CD8-positive, alpha-beta memory T cell (primary cell): ENCODE measurements around the gene KCNK16. TPM values are rescaled to one million over a fixed set of nuclear protein-coding genes. Genes with fewer than 3 reads are reported as not detected.

Experiments
- CTCF ChIA-PET: fragments of 350-600 bp; sonication (Branson Sonifier 250); formaldehyde crosslinking; loops from one replicate; lab custom pipeline; 2021; ENCODE audit warnings: antibody characterized with exemption; lab: Charles Lee
- POLR2A ChIA-PET: fragments of 350-600 bp; sonication (Branson Sonifier 250); formaldehyde crosslinking; loops from one replicate; lab custom pipeline; 2021; ENCODE audit warnings: antibody characterized with exemption; lab: Charles Lee
- DNase-seq, 5 donors: peaks; one replicate each; pipeline versions ENCODE4 v3.0.0 to v3.0.0-alpha.2; 2020 to 2022; ENCODE audit warnings: mixed read lengths in 1 of 5
- H3K27ac ChIP-seq: one replicate; pipeline ENCODE4 v1.7.0; 2013; ENCODE audit warnings: low read depth, mild to moderate bottlenecking, low read length, moderate library complexity
- H3K27me3 ChIP-seq: 2 replicates; pipeline ENCODE4 v1.7.0; 2013; ENCODE audit warnings: low read length, mild to moderate bottlenecking; ENCODE audit not compliant: insufficient read depth, poor library complexity, severe bottlenecking
- H3K36me3 ChIP-seq: 2 replicates; pipeline ENCODE4 v1.7.0; 2013; ENCODE audit warnings: mild to moderate bottlenecking, low read length, moderate library complexity; ENCODE audit not compliant: insufficient read depth
- H3K4me1 ChIP-seq: 2 replicates; pipeline ENCODE4 v1.7.0; 2013; ENCODE audit warnings: mild to moderate bottlenecking, low read length, moderate library complexity; ENCODE audit not compliant: insufficient read depth
- H3K4me3 ChIP-seq: 2 replicates; pipeline ENCODE4 v1.7.0; 2013; ENCODE audit warnings: mild to moderate bottlenecking, low read length
- H3K9me3 ChIP-seq: 2 replicates; pipeline ENCODE4 v1.7.0; 2013; ENCODE audit warnings: mild to moderate bottlenecking, low read length
- H3K27ac Mint-ChIP-seq, 8 donors: one replicate each; pipeline ENCODE4 v1.8.0; 2020 to 2021; ENCODE audit warnings: mixed read lengths in 8 of 8, mild to moderate bottlenecking in 6 of 8, inconsistent platforms in 3 of 8, moderate library complexity in 3 of 8
- H3K27me3 Mint-ChIP-seq, 2 donors: one replicate each; pipeline ENCODE4 v1.8.0; 2020 to 2021; ENCODE audit warnings: mixed read lengths in 2 of 2, mild to moderate bottlenecking in 1 of 2, moderate library complexity in 1 of 2
- H3K36me3 Mint-ChIP-seq, 3 donors: one replicate each; pipeline ENCODE4 v1.8.0; 2020 to 2021; ENCODE audit warnings: mixed read lengths in 3 of 3, inconsistent platforms in 1 of 3, mild to moderate bottlenecking in 1 of 3
- H3K4me1 Mint-ChIP-seq, 3 donors: one replicate each; pipeline ENCODE4 v1.8.0; 2020 to 2021; ENCODE audit warnings: mixed read lengths in 3 of 3, inconsistent platforms in 1 of 3, mild to moderate bottlenecking in 1 of 3
- H3K4me3 Mint-ChIP-seq, 7 donors: one replicate each; pipeline ENCODE4 v1.8.0; 2020 to 2021; ENCODE audit warnings: mixed read lengths in 7 of 7, mild to moderate bottlenecking in 6 of 7, moderate library complexity in 4 of 7, inconsistent platforms in 2 of 7
- H3K9me3 Mint-ChIP-seq, 5 donors: one replicate each; pipeline ENCODE4 v1.8.0; 2020 to 2022; ENCODE audit warnings: mixed read lengths in 5 of 5, mild to moderate bottlenecking in 3 of 5, moderate library complexity in 2 of 5, inconsistent platforms in 1 of 5
- polyA plus RNA-seq: library from polyadenylated mRNA; unstranded; fragments of 300-500 nt; fragmentation: Illumina TruSeq; gene quantifications from one replicate; pipeline ENCODE4 v1.2.3, GENCODE V29; 2021
- total RNA-seq, 2 experiments: library from RNA; stranded (reverse); gene quantifications; one replicate each; pipeline ENCODE4 v1.2.3, GENCODE V29; 2021

KCNK16 gene
- total and polyA plus RNA-seq, 3 experiments from 2014 or later: not detected

GRCh38 chr6:39276379-39276995, 46.0 kb downstream of the KCNK16 start:
- CTCF ChIA-PET: no interaction called here
- no peaks in the 10 kb centered on the region for H3K36me3 ChIP-seq
- no peak for DNase-seq
- no peaks in the 10 kb centered on the region for H3K27me3 ChIP-seq
- no peaks in the 10 kb centered on the region for H3K4me1 Mint-ChIP-seq
- no peaks in the 10 kb centered on the region for H3K9me3 ChIP-seq
- H3K27me3 Mint-ChIP-seq: peaks cover 2 to 3% of the 10 kb centered on the region in 2 donors
- POLR2A ChIA-PET: no interaction called here
- no peak overlapping the region for H3K27ac Mint-ChIP-seq
- no peaks in the 10 kb centered on the region for H3K36me3 Mint-ChIP-seq
- H3K27ac ChIP-seq: no peak overlapping the region
- no peaks in the 10 kb centered on the region for H3K4me1 ChIP-seq
- no peaks in the 10 kb centered on the region for H3K9me3 Mint-ChIP-seq
- H3K4me3 Mint-ChIP-seq: no peak overlapping the region
- H3K4me3 ChIP-seq: no peak overlapping the region

- Histone ChIP-seq H3K9me3 (no peaks in the 10 kb centered on the region), H3K4me3 (no peak overlapping the region), H3K4me1 (no peaks in the 10 kb centered on the region), H3K27me3 (no peaks in the 10 kb centered on the region), H3K27ac (no peak overlapping the region), H3K36me3 (no peaks in the 10 kb centered on the region)
- Mint-ChIP-seq H3K27me3 (peaks cover under 1 to 1% of the 10 kb centered on the region in 2 donors), H3K36me3 (no peaks in the 10 kb centered on the region), H3K9me3 (peaks cover 0 to 1% (median 0%) of the 10 kb centered on the region in 5 donors), H3K4me1 (no peaks in the 10 kb centered on the region), H3K4me3 (no peak overlapping the region), H3K27ac (no peak overlapping the region)
- ChIA-PET POLR2A (no interaction called here), CTCF (no interaction called here)
- DNase-seq: no peak
These were observed 47.6 kb downstream of the KCNK16 start for GRCh38 chr6:39274903-39275302.

- Histone ChIP-seq H3K27ac (no peak overlapping the region), H3K27me3 (no peaks in the 10 kb centered on the region), H3K9me3 (no peaks in the 10 kb centered on the region), H3K36me3 (no peaks in the 10 kb centered on the region), H3K4me1 (no peaks in the 10 kb centered on the region), H3K4me3 (no peak overlapping the region)
- Mint-ChIP-seq H3K4me1 (no peaks in the 10 kb centered on the region), H3K27ac (no peak overlapping the region), H3K36me3 (no peaks in the 10 kb centered on the region), H3K9me3 (peaks cover 0 to 1% (median 0%) of the 10 kb centered on the region in 5 donors), H3K4me3 (no peak overlapping the region), H3K27me3 (peaks cover 0 to 1% of the 10 kb centered on the region in 2 donors)
- POLR2A ChIA-PET: no interaction called here
- no peak for DNase-seq
- CTCF ChIA-PET: no interaction called here
These were observed 48.0 kb downstream of the KCNK16 start for GRCh38 chr6:39274471-39274870.

GRCh38 chr6:39273406-39273821, 49.1 kb downstream of the KCNK16 start:
- POLR2A ChIA-PET: no interaction called here
- H3K9me3 Mint-ChIP-seq: peaks cover 0 to 1% (median 0%) of the 10 kb centered on the region in 5 donors

GRCh38 chr6:39269961-39270360, 52.5 kb downstream of the KCNK16 start:
- ChIA-PET CTCF (no interaction called here), POLR2A (no interaction called here)
- Histone ChIP-seq H3K36me3 (no peaks in the 10 kb centered on the region), H3K27me3 (no peaks in the 10 kb centered on the region), H3K4me1 (no peaks in the 10 kb centered on the region), H3K4me3 (no peak overlapping the region), H3K9me3 (no peaks in the 10 kb centered on the region), H3K27ac (no peak overlapping the region)
- Mint-ChIP-seq H3K9me3 (peaks cover 0 to 1% (median 0%) of the 10 kb centered on the region in 5 donors), H3K4me3 (no peak overlapping the region), H3K27me3 (peaks cover 0 to 3% of the 10 kb centered on the region in 2 donors), H3K4me1 (no peaks in the 10 kb centered on the region), H3K36me3 (no peaks in the 10 kb centered on the region), H3K27ac (no peak overlapping the region)
- DNase-seq: no peak

More at GRCh38 chr6:39273406-39273821, 49.1 kb downstream of the KCNK16 start:
- no peaks in the 10 kb centered on the region for H3K4me1 Mint-ChIP-seq
- CTCF ChIA-PET: no interaction called here
- H3K4me3 Mint-ChIP-seq: no peak overlapping the region
- Histone ChIP-seq H3K27ac (no peak overlapping the region), H3K4me3 (no peak overlapping the region), H3K9me3 (no peaks in the 10 kb centered on the region), H3K4me1 (no peaks in the 10 kb centered on the region), H3K36me3 (no peaks in the 10 kb centered on the region), H3K27me3 (no peaks in the 10 kb centered on the region)
- H3K27me3 Mint-ChIP-seq: peaks cover 0 to 1% of the 10 kb centered on the region in 2 donors
- H3K27ac Mint-ChIP-seq: no peak overlapping the region
- no peak for DNase-seq
- no peaks in the 10 kb centered on the region for H3K36me3 Mint-ChIP-seq

- H3K27me3 Mint-ChIP-seq: peaks cover 2 to 3% of the 10 kb centered on the region in 2 donors
- no peak overlapping the region for H3K4me3 Mint-ChIP-seq
- no peak for DNase-seq
- H3K36me3 Mint-ChIP-seq: no peaks in the 10 kb centered on the region
- H3K27ac Mint-ChIP-seq: no peak overlapping the region
- Histone ChIP-seq H3K27ac (no peak overlapping the region), H3K27me3 (no peaks in the 10 kb centered on the region), H3K4me3 (no peak overlapping the region), H3K4me1 (no peaks in the 10 kb centered on the region), H3K36me3 (no peaks in the 10 kb centered on the region), H3K9me3 (no peaks in the 10 kb centered on the region)
- peaks cover 0 to 1% (median 0%) of the 10 kb centered on the region in 5 donors for H3K9me3 Mint-ChIP-seq
- CTCF ChIA-PET: no interaction called here
- POLR2A ChIA-PET: no interaction called here
- H3K4me1 Mint-ChIP-seq: no peaks in the 10 kb centered on the region
These were observed 53.8 kb downstream of the KCNK16 start for GRCh38 chr6:39268721-39269120.

- POLR2A ChIA-PET: no interaction called here
- Histone ChIP-seq H3K4me3 (no peak overlapping the region), H3K27ac (no peak overlapping the region), H3K27me3 (no peaks in the 10 kb centered on the region), H3K4me1 (no peaks in the 10 kb centered on the region), H3K9me3 (no peaks in the 10 kb centered on the region), H3K36me3 (no peaks in the 10 kb centered on the region)
- H3K27ac Mint-ChIP-seq: no peak overlapping the region
- H3K4me3 Mint-ChIP-seq: no peak overlapping the region
- no peaks in the 10 kb centered on the region for H3K36me3 Mint-ChIP-seq
- no peaks in the 10 kb centered on the region for H3K4me1 Mint-ChIP-seq
- CTCF ChIA-PET: no interaction called here
- peaks cover 3% of the 10 kb centered on the region in 2 donors for H3K27me3 Mint-ChIP-seq
- peaks cover 0 to 1% (median 0%) of the 10 kb centered on the region in 5 donors for H3K9me3 Mint-ChIP-seq
- DNase-seq: no peak
These were observed 54.3 kb downstream of the KCNK16 start for GRCh38 chr6:39268171-39268570.

- no peaks in the 10 kb centered on the region for H3K4me1 Mint-ChIP-seq
- H3K27me3 Mint-ChIP-seq: peaks cover 5 to 8% of the 10 kb centered on the region in 2 donors
- H3K9me3 ChIP-seq: no peaks in the 10 kb centered on the region
- H3K36me3 ChIP-seq: no peaks in the 10 kb centered on the region
- H3K4me1 ChIP-seq: no peaks in the 10 kb centered on the region
- CTCF ChIA-PET: no interaction called here
- peaks cover 0 to 1% (median 0%) of the 10 kb centered on the region in 5 donors for H3K9me3 Mint-ChIP-seq
- no peaks in the 10 kb centered on the region for H3K36me3 Mint-ChIP-seq
- H3K4me3 Mint-ChIP-seq: no peak overlapping the region
- H3K27me3 ChIP-seq: no peaks in the 10 kb centered on the region
- POLR2A ChIA-PET: no interaction called here
- H3K27ac ChIP-seq: no peak overlapping the region
- no peak overlapping the region for H3K4me3 ChIP-seq
- no peak for DNase-seq
- H3K27ac Mint-ChIP-seq: no peak overlapping the region
These were observed 55.6 kb downstream of the KCNK16 start for GRCh38 chr6:39266782-39267355.
